SK-N-SH (cell line): ENCODE measurements around the gene PAPPA2. TPM values are rescaled to one million over a fixed set of nuclear protein-coding genes. Genes with fewer than 3 reads are reported as not detected.

Experiments
- CTCF ChIA-PET: fragments of 300-600, 350-600 bp; formaldehyde crosslinking; extraction: SDS; loops from one replicate; lab custom pipeline; 2021; lab: Yijun Ruan, JAX
- POLR2A ChIA-PET: fragments of 350-600 bp; sonication (Branson Sonifier 250); formaldehyde crosslinking; extraction: SDS; loops from one replicate; lab custom pipeline; 2020; ENCODE audit warnings: antibody characterized with exemption, inconsistent platforms; lab: Yijun Ruan, JAX
- DNase-seq: peaks from one replicate; pipeline ENCODE4 v3.0.0; 2012
- H2AFZ ChIP-seq: fragments of 200-600 bp; sonication (generic); 2 replicates; pipeline ENCODE4 v1.8.1; 2016; ENCODE audit warnings: antibody characterized with exemption, mild to moderate bottlenecking, low read depth
- H3F3A ChIP-seq: fragments of 200-600 bp; sonication (generic); replicated peaks from 2 replicates; pipeline ENCODE3; 2016; ENCODE audit warnings: antibody characterized with exemption, mild to moderate bottlenecking; ENCODE audit not compliant: insufficient read depth
- H3K27ac ChIP-seq, 2 experiments: fragments of 200-500 bp in 1 of 2; fragments of 200-600 bp in 1 of 2; sonication (Bioruptor generic) in 1 of 2; sonication (generic), shearing (Covaris generic) in 1 of 2; 2 replicates each; pipeline versions ENCODE4 v1.5.1 to v1.6.1; 2014 to 2016; ENCODE audit warnings: low read depth in 2 of 2, inconsistent platforms in 1 of 2, low read length in 1 of 2, mild to moderate bottlenecking in 1 of 2, mixed read lengths in 1 of 2
- H3K27me3 ChIP-seq: fragments of 200-600 bp; sonication (generic), shearing (Covaris generic); 2 replicates; pipeline ENCODE4 v1.6.1; 2016; ENCODE audit warnings: mixed run types; ENCODE audit not compliant: insufficient read depth
- H3K36me3 ChIP-seq, 2 experiments: fragments of 200-500 bp in 1 of 2; fragments of 200-600 bp in 1 of 2; sonication (Bioruptor generic) in 1 of 2; sonication (generic) in 1 of 2; replicated peaks in 1 of 2; 2 replicates each; pipeline versions ENCODE3 to v1.5.1; 2014 to 2016; ENCODE audit warnings: low read length in 1 of 2, mild to moderate bottlenecking in 1 of 2; ENCODE audit not compliant: insufficient read depth in 2 of 2, control insufficient read depth in 1 of 2
- H3K4me1 ChIP-seq, 2 experiments: fragments of 200-500 bp in 1 of 2; fragments of 200-600 bp in 1 of 2; sonication (Bioruptor generic) in 1 of 2; sonication (generic), shearing (Covaris generic) in 1 of 2; 2 replicates each; pipeline versions ENCODE4 v1.5.1 to v1.6.1; 2014 to 2016; ENCODE audit warnings: low read depth in 1 of 2, low read length in 1 of 2, mixed run types in 1 of 2; ENCODE audit not compliant: insufficient read depth in 2 of 2, control insufficient read depth in 1 of 2
- H3K4me2 ChIP-seq: fragments of 200-600 bp; sonication (generic), shearing (Covaris generic); 2 replicates; pipeline ENCODE4 v1.6.1; 2017; ENCODE audit warnings: mixed run types
- H3K4me3 ChIP-seq, 2 experiments: fragments of 200-500 bp in 1 of 2; fragments of 200-600 bp in 1 of 2; sonication (Bioruptor generic) in 1 of 2; sonication (generic), shearing (Covaris generic) in 1 of 2; 2 replicates each; pipeline versions ENCODE4 v1.5.1 to v1.8.1; 2014 to 2016; ENCODE audit warnings: low read depth in 2 of 2, inconsistent platforms in 1 of 2, low read length in 1 of 2, mild to moderate bottlenecking in 1 of 2, mixed read lengths in 1 of 2, moderate library complexity in 1 of 2
- H3K79me2 ChIP-seq: fragments of 200-600 bp; sonication (generic); 2 replicates; pipeline ENCODE4 v1.8.1; 2017; ENCODE audit warnings: mild to moderate bottlenecking; ENCODE audit not compliant: insufficient read depth
- H3K9ac ChIP-seq: fragments of 200-600 bp; sonication (generic); 2 replicates; pipeline ENCODE4 v1.6.1; 2017; ENCODE audit warnings: mixed run types
- H3K9me2 ChIP-seq: fragments of 200-600 bp; sonication (generic); 2 replicates; pipeline ENCODE4 v1.6.1; 2017; ENCODE audit warnings: mixed run types
- H3K9me3 ChIP-seq: fragments of 200-600 bp; sonication (generic); 2 replicates; pipeline ENCODE4 v1.6.1; 2017; ENCODE audit warnings: mixed run types, mild to moderate bottlenecking, moderate library complexity
- H4K20me1 ChIP-seq: fragments of 200-600 bp; sonication (generic); 2 replicates; pipeline ENCODE4 v1.6.1; 2017; ENCODE audit warnings: mild to moderate bottlenecking, mixed run types; ENCODE audit not compliant: insufficient read depth
- CHD2 ChIP-seq: fragments of 150-350 bp; IDR thresholded peaks from 2 replicates; pipeline ENCODE4 v1.6.1; 2018; ENCODE audit warnings: low read length; ENCODE audit not compliant: partially characterized antibody
- EP300 ChIP-seq, 2 experiments: IDR thresholded peaks; 2 replicates each; pipeline versions ENCODE4 v1.4.0 to v1.6.1; 2012; ENCODE audit warnings: borderline replicate concordance in 1 of 2, low read depth in 1 of 2, low read length in 1 of 2
- EZH2phosphoT487 ChIP-seq: fragments of 200-600 bp; sonication (generic); IDR thresholded peaks from 2 replicates; pipeline ENCODE4 v1.6.1; 2017; ENCODE audit warnings: low read depth, mixed run types, mild to moderate bottlenecking, antibody characterized with exemption, moderate library complexity, borderline replicate concordance
- GATA2 ChIP-seq: sonication (generic); formaldehyde crosslinking; IDR thresholded peaks from 2 replicates; pipeline ENCODE4 v1.5.0; 2020; ENCODE audit warnings: mild to moderate bottlenecking, missing genetic modification reagents
- JUND ChIP-seq: IDR thresholded peaks from 2 replicates; pipeline ENCODE4 v1.4.0; 2012
- MEF2A ChIP-seq: IDR thresholded peaks from 2 replicates; pipeline ENCODE4 v1.4.0; 2012; ENCODE audit warnings: low read depth, borderline replicate concordance
- MXI1 ChIP-seq: IDR thresholded peaks from 2 replicates; pipeline ENCODE4 v1.6.1; 2012; ENCODE audit warnings: mild to moderate bottlenecking, low read depth, low read length, improper control_type of control experiment
- NFIC ChIP-seq: IDR thresholded peaks from 2 replicates; pipeline ENCODE4 v1.4.0; 2012; ENCODE audit warnings: borderline replicate concordance
- NRF1 ChIP-seq: IDR thresholded peaks from 2 replicates; pipeline ENCODE4 v1.6.1; 2012; ENCODE audit warnings: low read depth, mild to moderate bottlenecking, low read length
- RFX5 ChIP-seq: IDR thresholded peaks from 2 replicates; pipeline ENCODE4 v1.6.1; 2012; ENCODE audit warnings: mild to moderate bottlenecking, improper control_type of control experiment, low read length
- SMC3 ChIP-seq: IDR thresholded peaks from 2 replicates; pipeline ENCODE4 v1.6.1; 2012; ENCODE audit warnings: low read depth, low read length, improper control_type of control experiment
- TCF12 ChIP-seq: IDR thresholded peaks from 2 replicates; pipeline ENCODE4 v1.4.0; 2012
- TEAD4 ChIP-seq: IDR thresholded peaks from 2 replicates; pipeline ENCODE4 v1.4.0; 2012; ENCODE audit warnings: mild to moderate bottlenecking, borderline replicate concordance; ENCODE audit not compliant: insufficient read depth
- YY1 ChIP-seq: IDR thresholded peaks from 2 replicates; pipeline ENCODE4 v1.4.0; 2012; ENCODE audit warnings: low read depth, mild to moderate bottlenecking
- WGBS: methylation state at CpG from one replicate; pipeline ENCODE4 v1.1.6; 2017; ENCODE audit warnings: low lambda C conversion rate; 5-methylcytosine and 5-hydroxymethylcytosine counted together
- polyA plus RNA-seq, 3 experiments: library from polyadenylated mRNA; depleted of rRNA; stranded (reverse); fragments of >200 nt; gene quantifications; 2 replicates each; pipeline ENCODE4 v1.2.3, GENCODE V29; 2012
- TF ChIP-seq, protein P1 (sequence below): IDR thresholded peaks from 2 replicates; pipeline ENCODE4 v1.4.0; 2012; ENCODE audit warnings: low read depth, borderline replicate concordance
- TF ChIP-seq, protein P2 (sequence below): IDR thresholded peaks from 2 replicates; pipeline ENCODE4 v1.4.0; 2012; ENCODE audit warnings: low read depth
- TF ChIP-seq, protein P3 (sequence below): fragments of 150-350 bp; IDR thresholded peaks from 2 replicates; pipeline ENCODE4 v1.6.1; 2017; ENCODE audit warnings: antibody characterized with exemption, low read length, low read depth, borderline replicate concordance
- TF ChIP-seq, protein P4 (sequence below): IDR thresholded peaks from 2 replicates; pipeline ENCODE4 v1.6.1; 2012; ENCODE audit warnings: mild to moderate bottlenecking, low read depth, low read length, moderate library complexity

Gene PAPPA2
- polyA plus RNA-seq, 1 of the 3 experiments (the other 2 are of a cell fraction): 0.02 TPM

DNA sequence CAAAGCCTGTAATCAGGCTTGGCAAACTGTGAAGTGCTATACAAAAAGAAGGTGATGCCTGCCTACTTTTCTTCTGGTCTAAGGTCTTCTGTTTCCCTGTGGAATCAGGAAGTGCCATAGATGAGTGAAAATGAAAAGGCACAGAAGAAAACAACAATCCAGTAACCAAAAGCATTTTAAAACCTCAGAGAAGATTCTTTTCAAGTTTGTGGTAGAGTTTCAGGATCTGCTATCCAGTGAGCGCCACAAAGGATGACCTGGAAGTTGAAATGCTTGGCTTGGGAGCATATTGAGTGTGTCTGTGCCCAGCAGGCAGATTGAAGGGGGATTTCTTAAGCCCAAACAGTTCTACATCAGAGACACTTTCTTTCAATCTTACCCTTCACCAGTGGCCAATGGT, 272.2 kb downstream of the PAPPA2 start:
- Histone ChIP-seq H4K20me1 (no peaks in the 10 kb centered on the region), H3K9me3 (no peaks in the 10 kb centered on the region), H3K9me2 (no peaks in the 10 kb centered on the region), H3K9ac (no peak overlapping the region), H3K4me2 (no peak overlapping the region), H3K4me3 (no peak overlapping the region), H3K36me3 (no peaks in the 10 kb centered on the region), H3K4me1 (no peaks in the 10 kb centered on the region), H3K27me3 (no peaks in the 10 kb centered on the region), H3F3A (no peaks in the 10 kb centered on the region), H2AFZ (no peak overlapping the region), H3K79me2 (no peaks in the 10 kb centered on the region), H3K27ac (no peak overlapping the region)
- ChIA-PET CTCF (interaction anchor here (0.8 kb wide), 1 partner anchor 175 kb away, joined by 3 read pairs; no protein-coding TSS in a partner anchor), POLR2A (no interaction called here)
- WGBS: 24% methylated on average over 1 of the region's 1 CpG
- DNase-seq: no peak
- TF ChIP-seq JUND: no peak
- TF ChIP-seq, protein P1, sequence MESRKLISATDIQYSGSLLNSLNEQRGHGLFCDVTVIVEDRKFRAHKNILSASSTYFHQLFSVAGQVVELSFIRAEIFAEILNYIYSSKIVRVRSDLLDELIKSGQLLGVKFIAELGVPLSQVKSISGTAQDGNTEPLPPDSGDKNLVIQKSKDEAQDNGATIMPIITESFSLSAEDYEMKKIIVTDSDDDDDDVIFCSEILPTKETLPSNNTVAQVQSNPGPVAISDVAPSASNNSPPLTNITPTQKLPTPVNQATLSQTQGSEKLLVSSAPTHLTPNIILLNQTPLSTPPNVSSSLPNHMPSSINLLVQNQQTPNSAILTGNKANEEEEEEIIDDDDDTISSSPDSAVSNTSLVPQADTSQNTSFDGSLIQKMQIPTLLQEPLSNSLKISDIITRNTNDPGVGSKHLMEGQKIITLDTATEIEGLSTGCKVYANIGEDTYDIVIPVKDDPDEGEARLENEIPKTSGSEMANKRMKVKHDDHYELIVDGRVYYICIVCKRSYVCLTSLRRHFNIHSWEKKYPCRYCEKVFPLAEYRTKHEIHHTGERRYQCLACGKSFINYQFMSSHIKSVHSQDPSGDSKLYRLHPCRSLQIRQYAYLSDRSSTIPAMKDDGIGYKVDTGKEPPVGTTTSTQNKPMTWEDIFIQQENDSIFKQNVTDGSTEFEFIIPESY: no peak
- TF ChIP-seq EP300 (IDR thresholded peaks at IDR 0.05; ENCODE audit: borderline replicate concordance in 1 of 2, low read depth in 1 of 2, low read length in 1 of 2): no peak
- TF ChIP-seq NFIC: no peak
- no peak for TF ChIP-seq MXI1
- TF ChIP-seq, protein P2, sequence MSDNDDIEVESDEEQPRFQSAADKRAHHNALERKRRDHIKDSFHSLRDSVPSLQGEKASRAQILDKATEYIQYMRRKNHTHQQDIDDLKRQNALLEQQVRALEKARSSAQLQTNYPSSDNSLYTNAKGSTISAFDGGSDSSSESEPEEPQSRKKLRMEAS: no peak
- no peak for TF ChIP-seq TCF12
- no peak for TF ChIP-seq EZH2phosphoT487
- TF ChIP-seq, protein P3, sequence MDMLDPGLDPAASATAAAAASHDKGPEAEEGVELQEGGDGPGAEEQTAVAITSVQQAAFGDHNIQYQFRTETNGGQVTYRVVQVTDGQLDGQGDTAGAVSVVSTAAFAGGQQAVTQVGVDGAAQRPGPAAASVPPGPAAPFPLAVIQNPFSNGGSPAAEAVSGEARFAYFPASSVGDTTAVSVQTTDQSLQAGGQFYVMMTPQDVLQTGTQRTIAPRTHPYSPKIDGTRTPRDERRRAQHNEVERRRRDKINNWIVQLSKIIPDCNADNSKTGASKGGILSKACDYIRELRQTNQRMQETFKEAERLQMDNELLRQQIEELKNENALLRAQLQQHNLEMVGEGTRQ: no peak
- TF ChIP-seq CHD2: no peak
- TF ChIP-seq YY1: no peak
- TF ChIP-seq MEF2A: no peak
- TF ChIP-seq NRF1: no peak
- TF ChIP-seq RFX5: no peak
- TF ChIP-seq, protein P4, sequence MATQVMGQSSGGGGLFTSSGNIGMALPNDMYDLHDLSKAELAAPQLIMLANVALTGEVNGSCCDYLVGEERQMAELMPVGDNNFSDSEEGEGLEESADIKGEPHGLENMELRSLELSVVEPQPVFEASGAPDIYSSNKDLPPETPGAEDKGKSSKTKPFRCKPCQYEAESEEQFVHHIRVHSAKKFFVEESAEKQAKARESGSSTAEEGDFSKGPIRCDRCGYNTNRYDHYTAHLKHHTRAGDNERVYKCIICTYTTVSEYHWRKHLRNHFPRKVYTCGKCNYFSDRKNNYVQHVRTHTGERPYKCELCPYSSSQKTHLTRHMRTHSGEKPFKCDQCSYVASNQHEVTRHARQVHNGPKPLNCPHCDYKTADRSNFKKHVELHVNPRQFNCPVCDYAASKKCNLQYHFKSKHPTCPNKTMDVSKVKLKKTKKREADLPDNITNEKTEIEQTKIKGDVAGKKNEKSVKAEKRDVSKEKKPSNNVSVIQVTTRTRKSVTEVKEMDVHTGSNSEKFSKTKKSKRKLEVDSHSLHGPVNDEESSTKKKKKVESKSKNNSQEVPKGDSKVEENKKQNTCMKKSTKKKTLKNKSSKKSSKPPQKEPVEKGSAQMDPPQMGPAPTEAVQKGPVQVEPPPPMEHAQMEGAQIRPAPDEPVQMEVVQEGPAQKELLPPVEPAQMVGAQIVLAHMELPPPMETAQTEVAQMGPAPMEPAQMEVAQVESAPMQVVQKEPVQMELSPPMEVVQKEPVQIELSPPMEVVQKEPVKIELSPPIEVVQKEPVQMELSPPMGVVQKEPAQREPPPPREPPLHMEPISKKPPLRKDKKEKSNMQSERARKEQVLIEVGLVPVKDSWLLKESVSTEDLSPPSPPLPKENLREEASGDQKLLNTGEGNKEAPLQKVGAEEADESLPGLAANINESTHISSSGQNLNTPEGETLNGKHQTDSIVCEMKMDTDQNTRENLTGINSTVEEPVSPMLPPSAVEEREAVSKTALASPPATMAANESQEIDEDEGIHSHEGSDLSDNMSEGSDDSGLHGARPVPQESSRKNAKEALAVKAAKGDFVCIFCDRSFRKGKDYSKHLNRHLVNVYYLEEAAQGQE: no peak
- TF ChIP-seq TEAD4: no peak
- no peak for TF ChIP-seq SMC3
- no peak for TF ChIP-seq GATA2 (CRISPR knock-in tag)
